SH-SY5Y (cell line): ENCODE results near the gene KRABD2.
A peak's percentile ranks its signal among the peaks of the same experiment; 100 is the strongest.

Experiments
- GATA2 ChIP-seq: IDR thresholded peaks from 2 replicates; pipeline ENCODE4 v1.6.1; 2011; ENCODE audit warnings: mild to moderate bottlenecking, low read depth, low read length
- GATA3 ChIP-seq: IDR thresholded peaks from 2 replicates; pipeline ENCODE4 v1.6.1; 2011; ENCODE audit warnings: low read depth, mild to moderate bottlenecking, low read length, moderate library complexity

Gene KRABD2

DNA sequence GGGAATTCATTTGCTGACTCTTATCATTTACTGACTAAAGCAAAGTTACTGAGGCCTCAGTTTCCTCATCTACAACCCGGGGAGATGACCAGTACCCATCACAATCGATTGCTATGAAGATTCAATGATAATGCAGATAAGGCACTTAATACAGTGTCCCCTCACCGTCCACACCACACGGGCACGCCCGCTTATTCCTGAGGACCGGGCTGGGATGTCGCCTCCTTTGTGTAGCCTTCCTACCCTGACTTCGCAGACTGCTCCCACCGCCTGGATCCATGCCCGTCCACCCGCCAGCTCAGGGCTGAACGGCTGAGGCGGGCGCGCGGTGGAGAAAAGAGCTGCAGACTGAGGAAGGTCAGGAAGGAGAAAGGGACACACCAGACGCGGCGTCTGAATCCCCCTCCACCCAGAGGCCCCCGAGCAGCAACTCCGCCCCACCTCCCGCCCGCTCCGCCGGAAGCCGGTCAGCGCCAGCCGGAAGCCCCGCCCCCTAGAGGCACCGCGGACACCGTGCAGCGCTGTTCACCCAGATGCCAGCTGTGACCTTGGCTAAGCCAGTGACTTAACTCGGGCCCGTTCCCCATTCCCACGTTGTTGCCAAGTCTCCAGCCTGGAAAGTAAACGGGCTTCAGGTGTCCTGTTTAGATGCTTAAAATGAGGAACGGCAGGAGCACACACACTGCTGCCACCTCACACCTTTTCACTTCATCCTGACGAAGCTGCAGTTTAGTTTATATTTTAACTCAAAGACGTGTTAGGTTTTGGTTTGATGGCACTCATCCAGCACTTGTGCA, at the start of gene KRABD2:
Gene KRABD2, minus strand, starts transcription at position 434 of the 797 bp plus-strand sequence.
- TF ChIP-seq GATA3 (no peak), GATA2 (0 out of 2 replicates have a peak, but pooled peaks have one; percentile 44)

DNA sequence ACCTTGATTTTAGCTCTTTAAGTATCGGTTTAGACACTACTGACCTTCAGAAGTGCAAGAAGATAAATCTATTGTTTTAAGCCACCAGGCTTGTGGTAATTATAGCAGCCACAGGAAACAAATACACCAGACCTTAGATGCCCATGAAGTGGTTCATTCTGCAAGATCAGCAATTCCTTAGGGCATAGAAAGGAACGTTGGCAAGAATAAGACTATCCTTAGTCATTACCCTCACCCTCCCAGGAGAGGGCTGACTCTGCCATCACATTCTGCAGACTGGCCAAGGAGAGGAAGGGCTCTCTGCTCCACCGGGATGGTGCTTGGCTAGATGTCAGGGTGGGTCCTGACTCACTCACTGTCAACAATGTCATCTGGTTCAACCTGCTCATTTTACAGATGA, 45.1 kb upstream of the KRABD2 start:
- TF ChIP-seq GATA3: no peak
- TF ChIP-seq GATA2: no peak

DNA sequence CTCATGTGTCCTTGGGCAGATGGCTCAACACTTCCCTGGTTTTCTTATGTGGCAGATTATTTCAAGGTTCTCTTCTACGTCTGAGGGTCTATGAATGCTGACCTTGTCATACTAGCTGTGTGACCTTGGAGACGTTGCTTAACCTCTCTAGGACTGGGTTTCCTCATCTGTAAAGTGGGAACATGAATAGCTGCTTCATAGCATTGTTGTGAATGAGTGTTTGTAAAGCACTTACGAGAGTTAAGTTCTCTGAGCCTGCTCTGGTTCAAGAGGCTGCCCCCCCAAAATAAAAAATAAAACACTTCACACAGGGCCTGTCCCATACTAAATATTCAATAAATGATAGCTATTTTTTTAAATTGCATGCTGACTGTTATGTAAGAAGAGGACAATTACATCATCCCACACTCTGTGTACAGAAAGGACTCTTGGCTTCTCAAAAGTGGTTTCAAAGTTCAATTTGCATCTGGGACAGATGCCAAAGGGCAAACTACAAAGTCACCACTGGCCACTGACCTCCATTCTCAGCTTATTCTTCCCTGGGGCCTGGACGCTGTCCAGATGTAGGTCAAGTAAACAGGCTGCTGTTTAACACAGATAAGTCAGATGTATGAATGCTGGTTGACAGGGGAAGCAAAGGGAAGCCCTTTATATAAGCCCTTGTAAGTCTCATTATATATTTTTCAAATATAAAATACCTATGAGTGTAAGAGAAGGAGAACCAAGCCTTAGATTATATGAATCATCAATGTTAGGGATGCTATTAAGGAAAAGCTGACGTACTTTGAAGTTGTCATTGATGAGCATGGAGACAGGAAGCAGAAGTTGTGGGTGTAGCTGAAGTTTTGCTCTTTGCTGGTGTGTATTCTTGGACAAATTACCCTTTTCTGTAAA, 43.8 kb upstream of the KRABD2 start:
- TF ChIP-seq GATA2 (no peak), GATA3 (no peak)

DNA sequence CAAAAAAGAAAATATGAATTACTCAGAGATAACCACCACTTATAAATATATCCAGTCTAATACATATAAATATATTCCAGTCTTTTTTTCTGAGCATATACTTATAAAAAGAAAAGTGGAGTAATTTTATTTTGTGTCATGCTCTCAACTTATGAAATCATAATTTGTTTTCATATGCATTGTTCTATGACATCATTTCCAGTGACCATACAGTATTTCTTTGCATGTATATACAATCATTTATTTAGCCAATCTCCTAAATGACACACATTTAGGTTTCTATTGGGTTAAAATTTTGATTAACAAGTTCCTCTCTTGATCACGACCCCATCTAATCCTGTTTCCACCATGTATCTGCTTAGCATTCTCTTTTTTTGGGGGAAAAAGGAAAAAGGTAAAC, 42.8 kb upstream of the KRABD2 start:
- TF ChIP-seq GATA3 (no peak), GATA2 (no peak)

DNA sequence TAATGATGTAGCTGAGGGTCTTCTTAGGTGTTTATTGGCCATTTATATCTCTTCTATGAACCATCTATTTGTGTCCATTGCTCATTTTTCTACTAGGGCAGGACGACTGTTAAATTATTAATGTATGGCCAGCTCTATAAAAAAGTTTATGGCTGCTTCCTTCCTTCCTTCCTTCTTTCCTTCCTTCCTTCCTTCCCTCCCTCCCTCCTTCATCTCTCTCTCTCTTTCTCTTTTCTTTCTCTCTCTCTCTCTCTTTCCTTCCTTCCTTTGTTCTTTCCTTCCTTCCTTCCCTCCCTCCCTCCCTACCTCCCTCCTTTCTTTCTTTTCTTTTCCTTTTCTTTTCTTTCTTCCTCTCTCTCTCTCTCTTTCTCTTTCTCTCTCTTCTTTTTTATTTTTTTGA, 42.0 kb upstream of the KRABD2 start:
- TF ChIP-seq GATA3 (no peak), GATA2 (no peak)

DNA sequence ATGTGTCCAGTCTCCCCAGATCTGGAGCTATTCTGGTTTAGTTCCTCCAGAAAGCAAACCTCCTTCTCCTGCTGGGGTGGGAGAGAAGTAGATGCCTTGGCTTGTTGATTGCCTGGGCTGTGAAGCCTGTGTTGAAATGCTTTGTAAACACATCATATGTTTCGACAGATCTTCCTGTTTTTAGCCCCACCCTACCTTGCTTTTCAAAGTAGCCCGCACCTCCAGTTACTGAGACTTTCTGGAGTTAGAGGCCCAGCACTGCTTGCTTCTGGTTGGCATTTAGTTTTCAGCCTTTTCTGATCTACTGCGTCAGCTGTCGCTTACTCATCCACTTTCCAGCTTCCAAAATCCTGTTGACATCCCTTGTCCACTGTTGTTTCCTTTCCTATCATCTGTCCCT, 41.3 kb upstream of the KRABD2 start:
- TF ChIP-seq GATA3: no peak
- no peak for TF ChIP-seq GATA2

DNA sequence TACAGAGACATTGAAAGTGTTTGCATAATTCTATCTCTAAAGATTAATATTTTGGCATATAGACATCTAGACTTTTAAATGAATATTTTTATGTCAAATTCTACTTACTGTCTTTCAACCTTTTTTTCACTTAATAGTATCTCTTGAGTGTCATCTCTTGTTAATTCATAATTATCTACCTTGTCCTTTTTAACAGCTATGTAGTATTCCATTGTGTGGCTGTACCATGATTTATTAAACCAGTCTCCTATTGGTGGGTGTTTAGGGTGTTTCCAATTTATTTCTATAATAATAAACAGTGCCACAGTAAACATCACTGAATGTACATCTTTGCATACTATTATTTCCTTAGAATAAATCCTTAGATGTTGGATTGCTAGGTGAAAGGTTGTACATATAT, 37.4 kb upstream of the KRABD2 start:
- TF ChIP-seq GATA2 (no peak), GATA3 (no peak)

DNA sequence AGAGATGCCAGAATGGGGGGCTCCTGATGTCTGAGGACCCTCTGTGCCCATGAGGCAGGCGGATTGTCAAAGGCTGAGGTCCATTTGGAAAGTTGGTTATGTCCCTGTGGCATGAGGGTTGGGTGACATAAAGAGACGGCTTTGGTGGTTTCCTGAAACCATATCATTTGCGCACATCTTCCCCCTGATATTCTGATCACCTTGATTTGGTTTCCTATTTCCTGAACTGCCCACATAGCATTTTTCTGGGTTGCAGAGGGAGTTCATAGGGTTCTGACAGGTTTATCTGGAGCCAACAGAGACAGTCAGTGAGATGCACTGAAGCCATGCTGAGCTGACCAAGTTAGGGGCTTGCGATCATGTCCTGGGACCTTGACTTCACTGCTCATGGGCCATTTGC, 36.8 kb upstream of the KRABD2 start:
- no peak for TF ChIP-seq GATA2
- no peak for TF ChIP-seq GATA3

DNA sequence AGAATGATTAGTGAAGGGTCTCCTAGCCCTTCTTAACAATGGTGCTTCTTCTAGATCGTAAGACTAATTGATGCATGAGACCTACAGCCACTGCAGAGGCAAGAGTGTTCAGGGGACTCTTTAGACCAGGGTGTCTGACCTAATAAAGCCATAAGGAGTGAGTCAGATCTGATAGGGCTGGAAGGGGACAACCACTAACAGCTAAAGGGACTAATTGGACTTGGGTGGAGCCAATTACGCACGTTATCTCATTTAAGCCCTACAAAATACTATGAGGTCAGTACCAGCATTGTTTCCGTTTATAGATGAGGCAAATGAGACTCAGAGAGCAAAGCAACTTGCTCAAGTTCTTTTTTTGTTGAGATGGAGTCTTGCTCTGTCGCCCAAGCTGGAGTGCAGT, 35.6 kb upstream of the KRABD2 start:
- no peak for TF ChIP-seq GATA2
- no peak for TF ChIP-seq GATA3

DNA sequence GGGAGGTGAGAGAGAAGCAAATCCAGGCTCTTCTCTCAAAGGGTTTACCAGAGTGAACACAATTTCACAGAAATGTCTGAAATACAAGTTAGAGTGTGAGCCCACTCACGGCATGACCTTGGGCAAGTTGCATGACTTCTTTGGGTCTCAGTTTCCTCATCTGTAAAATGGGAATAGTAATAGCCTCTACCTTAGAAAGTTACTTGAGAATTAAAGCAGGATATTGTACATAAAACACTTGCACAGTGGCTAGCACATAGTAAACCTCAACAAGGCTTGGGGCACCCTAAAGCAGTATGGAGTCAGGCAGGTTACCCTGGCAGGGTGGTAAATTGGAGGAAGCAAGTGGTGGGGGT, 34.4 kb upstream of the KRABD2 start:
- TF ChIP-seq GATA2 (no peak), GATA3 (no peak)

DNA sequence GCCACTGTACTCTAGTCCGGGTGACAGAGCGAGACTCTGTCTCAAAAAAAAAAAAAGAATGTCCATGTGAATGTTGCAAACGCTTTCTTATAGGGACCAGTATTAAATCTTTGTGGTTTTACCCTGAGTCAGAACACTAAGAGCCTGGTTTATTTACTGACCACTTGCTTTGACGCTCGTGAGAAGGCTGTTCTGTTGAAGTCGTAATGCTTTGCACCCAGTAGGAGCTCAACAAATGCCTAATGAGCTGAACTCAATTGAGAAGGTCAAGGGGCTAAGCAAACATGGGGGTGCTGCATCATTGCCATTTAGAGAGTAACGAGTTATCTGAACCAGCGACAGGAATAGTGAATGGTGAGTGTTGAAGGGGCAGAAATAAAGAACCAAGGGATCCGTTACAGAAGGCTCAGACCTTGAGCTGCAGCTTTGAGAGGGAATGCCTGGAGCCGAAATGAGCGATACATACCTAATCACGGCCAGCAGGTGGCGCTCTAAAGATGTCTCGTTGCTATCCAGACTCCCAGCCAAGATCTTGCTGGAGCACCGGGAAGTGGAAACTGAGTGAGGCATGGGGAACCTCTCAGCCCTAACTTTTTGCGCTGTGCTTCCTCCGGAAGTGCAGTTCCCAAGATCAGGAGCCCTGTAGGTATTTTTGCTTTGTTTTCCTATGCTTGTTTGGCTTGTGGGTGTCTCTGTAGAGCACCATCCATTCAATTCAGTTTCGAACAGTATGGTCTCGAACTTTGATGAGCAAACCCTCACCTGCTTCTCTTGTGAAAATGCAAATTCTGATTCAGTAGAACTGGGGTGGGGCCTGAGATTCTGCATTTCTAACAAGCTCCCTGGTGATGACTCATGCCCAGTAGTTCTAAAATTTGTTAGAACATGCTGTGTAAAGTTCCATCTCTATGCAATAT, 33.7 kb upstream of the KRABD2 start:
- TF ChIP-seq GATA3: no peak
- no peak for TF ChIP-seq GATA2

DNA sequence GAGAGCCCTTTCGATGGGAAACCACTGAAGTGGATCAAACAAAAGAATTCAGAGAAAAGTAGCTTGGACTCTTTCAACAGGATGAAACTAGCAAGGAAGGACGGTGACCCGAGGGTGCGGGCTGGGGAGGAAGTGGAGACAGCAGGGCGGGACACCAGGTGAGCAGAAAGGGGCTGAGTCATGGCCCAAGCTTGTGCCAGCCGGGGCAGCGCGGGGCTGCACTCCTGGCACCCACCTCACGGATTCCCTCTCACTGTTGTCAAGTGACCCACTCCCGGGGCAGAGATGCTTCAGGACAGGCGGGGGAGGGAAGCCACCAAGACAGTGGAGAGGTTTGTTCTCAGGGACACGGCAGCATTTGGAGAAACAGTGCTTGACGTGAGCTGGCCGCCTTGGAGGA, 31.9 kb upstream of the KRABD2 start:
- TF ChIP-seq GATA3 (no peak), GATA2 (no peak)

DNA sequence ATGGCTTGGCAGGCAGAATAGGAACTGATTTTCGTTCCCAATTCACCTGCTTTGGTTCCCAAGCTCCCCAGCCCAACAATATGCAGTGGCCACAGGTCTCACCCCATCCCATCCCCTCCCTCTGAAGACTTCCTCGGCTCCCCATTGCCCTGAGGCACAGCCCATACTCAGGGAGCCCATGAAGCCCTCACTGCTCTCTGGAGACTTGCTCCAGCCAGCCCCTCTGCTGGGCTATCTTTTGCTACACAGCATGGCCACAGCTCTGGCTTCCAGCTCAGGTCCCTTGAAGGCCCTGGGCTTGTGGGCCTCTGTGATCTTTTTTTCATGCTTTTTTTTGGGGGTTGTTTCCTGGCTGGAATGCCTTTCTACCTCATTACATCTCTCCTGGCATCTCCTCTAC, 29.7 kb upstream of the KRABD2 start:
- TF ChIP-seq GATA2 (no peak), GATA3 (no peak)

DNA sequence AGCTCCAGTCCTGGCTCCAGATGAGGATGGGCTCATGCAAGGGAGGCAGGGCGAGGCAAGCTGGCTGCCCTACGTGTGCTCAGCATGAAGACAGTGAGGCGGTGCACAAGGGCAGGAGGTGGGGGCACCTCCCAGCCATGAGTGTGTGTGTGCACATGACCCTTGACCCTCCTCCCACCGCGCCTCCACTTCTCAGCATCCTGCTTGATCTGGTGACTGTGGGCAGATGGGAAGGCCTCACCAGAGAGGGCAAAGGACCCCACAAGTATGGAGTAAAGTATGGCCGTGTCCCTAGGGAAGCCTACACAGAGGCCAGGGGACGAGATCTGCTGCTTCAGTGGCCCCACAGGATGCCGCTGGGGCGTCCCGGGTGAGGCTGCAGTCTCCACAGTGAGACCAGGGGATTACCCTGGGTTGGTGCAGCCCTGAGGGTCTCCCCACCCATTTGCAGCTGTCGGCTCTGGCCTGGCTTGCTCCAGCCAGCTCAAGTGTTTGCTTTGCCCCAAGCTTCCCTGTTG, 29.1 kb upstream of the KRABD2 start:
- TF ChIP-seq GATA3 (no peak), GATA2 (no peak)
